Neural cell (in vitro differentiated cells): ENCODE data around the gene GSG1L. TPM values are rescaled to one million over a fixed set of nuclear protein-coding genes. Genes with fewer than 3 reads are reported as not detected.

Source experiments
- H2AFZ ChIP-seq: fragments of 200-600, 300-800 bp; sonication (generic), shearing (Covaris generic); 2 replicates; pipeline ENCODE4 v1.6.0; 2014; ENCODE audit warnings: low read depth, mild to moderate bottlenecking, antibody characterized with exemption, low read length, moderate library complexity
- H3F3A ChIP-seq: fragments of 200-600 bp; shearing (Covaris generic); 2 replicates; pipeline ENCODE4 v1.6.1; 2016; ENCODE audit warnings: mild to moderate bottlenecking, moderate library complexity, mixed read lengths, antibody characterized with exemption, low read length; ENCODE audit not compliant: insufficient read depth, poor library complexity, severe bottlenecking
- H3K27ac ChIP-seq: fragments of 200-600, 300-800 bp; sonication (generic), shearing (Covaris generic); 2 replicates; pipeline ENCODE4 v1.5.1; 2014; ENCODE audit warnings: mild to moderate bottlenecking, low read length, moderate library complexity
- H3K27me3 ChIP-seq: fragments of 300-800, 200-600 bp; sonication (generic), shearing (Covaris generic); 2 replicates; pipeline ENCODE4 v1.6.0; 2014; ENCODE audit warnings: mild to moderate bottlenecking, low read depth, low read length, moderate library complexity; ENCODE audit not compliant: insufficient read depth
- H3K36me3 ChIP-seq: fragments of 300-800, 200-600 bp; sonication (generic), shearing (Covaris generic); 2 replicates; pipeline ENCODE4 v1.5.1; 2014; ENCODE audit warnings: mild to moderate bottlenecking, antibody characterized with exemption, low read length, moderate library complexity; ENCODE audit not compliant: insufficient read depth
- H3K4me2 ChIP-seq: fragments of 300-800, 200-600 bp; sonication (generic), shearing (Covaris generic); 2 replicates; pipeline ENCODE4 v1.6.0; 2014; ENCODE audit warnings: mild to moderate bottlenecking, low read length
- H3K4me3 ChIP-seq: fragments of 300-800, 200-600 bp; sonication (generic), shearing (Covaris generic); 2 replicates; pipeline ENCODE4 v1.5.1; 2014; ENCODE audit warnings: mild to moderate bottlenecking, low read length, moderate library complexity
- H3K79me2 ChIP-seq: fragments of 200-600 bp; shearing (Covaris generic); replicated peaks from 2 replicates; pipeline ENCODE4 v1.6.0; 2014; ENCODE audit warnings: mild to moderate bottlenecking, low read length, moderate library complexity; ENCODE audit not compliant: insufficient read depth
- H3K9ac ChIP-seq: fragments of 300-800, 200-600 bp; sonication (generic), shearing (Covaris generic); 2 replicates; pipeline ENCODE4 v1.6.1; 2016; ENCODE audit warnings: mild to moderate bottlenecking, low read length, mixed read lengths
- H3K9me2 ChIP-seq: fragments of 200-600 bp; shearing (Covaris generic); 2 replicates; pipeline ENCODE4 v1.6.1; 2016; ENCODE audit warnings: mild to moderate bottlenecking, low read length, mixed read lengths; ENCODE audit not compliant: insufficient read depth
- H3K9me3 ChIP-seq: fragments of 200-600, 300-800 bp; sonication (generic), shearing (Covaris generic); 2 replicates; pipeline ENCODE4 v1.6.1; 2016; ENCODE audit warnings: mild to moderate bottlenecking, mixed run types, low read length, moderate library complexity, mixed read lengths
- H4K20me1 ChIP-seq: fragments of 200-600 bp; shearing (Covaris generic); 2 replicates; pipeline ENCODE4 v1.6.1; 2016; ENCODE audit warnings: mild to moderate bottlenecking, mixed run types; ENCODE audit not compliant: insufficient read depth
- CTCF ChIP-seq: fragments of 450-650 bp; IDR thresholded peaks from 2 replicates; pipeline ENCODE4 v1.5.1; 2014; ENCODE audit warnings: antibody characterized with exemption, mild to moderate bottlenecking, moderate library complexity; ENCODE audit not compliant: poor library complexity, severe bottlenecking
- EP300 ChIP-seq: fragments of 450-650 bp; conservative IDR thresholded peaks from 2 replicates; pipeline ENCODE4 v1.6.1; 2014; ENCODE audit warnings: antibody characterized with exemption, mild to moderate bottlenecking, moderate library complexity; ENCODE audit not compliant: poor library complexity, severe bottlenecking
- EZH2 ChIP-seq: fragments of 200-600, 300-800 bp; shearing (Covaris generic), sonication (generic); IDR thresholded peaks from 2 replicates; pipeline ENCODE4 v1.6.1; 2014; ENCODE audit warnings: antibody characterized with exemption, low read length, borderline replicate concordance, mild to moderate bottlenecking; ENCODE audit not compliant: insufficient read depth, poor library complexity, severe bottlenecking
- MXI1 ChIP-seq: fragments of 450-650 bp; conservative IDR thresholded peaks from 2 replicates; pipeline ENCODE4 v1.6.1; 2014; ENCODE audit warnings: antibody characterized with exemption, mild to moderate bottlenecking; ENCODE audit not compliant: poor library complexity, severe bottlenecking
- RAD21 ChIP-seq: fragments of 450-650 bp; conservative IDR thresholded peaks from 2 replicates; pipeline ENCODE4 v1.6.1; 2014; ENCODE audit warnings: antibody characterized with exemption, mild to moderate bottlenecking, moderate library complexity
- REST ChIP-seq: IDR thresholded peaks from 2 replicates; pipeline ENCODE4 v1.6.1; 2012; ENCODE audit warnings: borderline replicate concordance
- SMC3 ChIP-seq: fragments of 450-650 bp; conservative IDR thresholded peaks from 2 replicates; pipeline ENCODE4 v1.6.1; 2014; ENCODE audit warnings: antibody characterized with exemption, mild to moderate bottlenecking, moderate library complexity; ENCODE audit not compliant: poor library complexity
- TAF1 ChIP-seq: IDR thresholded peaks from 2 replicates; pipeline ENCODE4 v1.6.1; 2012; ENCODE audit warnings: low read depth
- polyA plus RNA-seq: library from polyadenylated mRNA; depleted of rRNA; stranded (reverse); fragments of >200 nt; gene quantifications from 2 replicates; pipeline ENCODE4 v1.2.3, GENCODE V29; 2014

The GSG1L gene
- polyA plus RNA-seq, 1 donor from 2014 or later, result 0.85 TPM

- Histone ChIP-seq H3K27ac (no peak overlapping the region), H3K27me3 (no peaks in the 10 kb centered on the region), H3K9ac (no peak overlapping the region), H2AFZ (no peak overlapping the region), H3K79me2 (no peaks in the 10 kb centered on the region), H3K4me3 (no peak overlapping the region), H3K9me2 (no peaks in the 10 kb centered on the region), H3K9me3 (no peaks in the 10 kb centered on the region), H3F3A (no peaks in the 10 kb centered on the region), H4K20me1 (no peaks in the 10 kb centered on the region), H3K4me2 (no peak overlapping the region), H3K36me3 (no peaks in the 10 kb centered on the region)
- TF ChIP-seq EZH2 (no peak), REST (no peak), TAF1 (no peak), MXI1 (no peak), CTCF (no peak), SMC3 (no peak)
Observed at GRCh38 chr16:27786221-27786922, 277.1 kb downstream of the GSG1L start.

- Histone ChIP-seq H3K4me2 (no peak overlapping the region), H3K4me3 (no peak overlapping the region)
Observed at GRCh38 chr16:27785307-27785678, 278.2 kb downstream of the GSG1L start.

More at GRCh38 chr16:27785307-27785678, 278.2 kb downstream of the GSG1L start:
- Histone ChIP-seq H3K9me3 (no peaks in the 10 kb centered on the region), H3K9ac (no peak overlapping the region), H2AFZ (no peak overlapping the region), H3K9me2 (no peaks in the 10 kb centered on the region), H3F3A (no peaks in the 10 kb centered on the region), H3K27ac (no peak overlapping the region), H4K20me1 (no peaks in the 10 kb centered on the region), H3K27me3 (no peaks in the 10 kb centered on the region), H3K79me2 (no peaks in the 10 kb centered on the region), H3K36me3 (no peaks in the 10 kb centered on the region)
- TF ChIP-seq RAD21, result no peak
- TF ChIP-seq EZH2, result no peak
- no peak for TF ChIP-seq EP300
